Smooth muscle cell (in vitro differentiated cells): ENCODE data around the gene ATRN. TPM values are rescaled to one million over a fixed set of nuclear protein-coding genes. Genes with fewer than 3 reads are reported as not detected.
"Not testable (repeated sequence)": the region's sequence is repeated elsewhere in the genome, so short reads cannot be mapped to it uniquely, and the experiment has no call there.

Experiments used
- DNase-seq: peaks from one replicate; lab custom pipeline; 2025; ENCODE audit not compliant: unreplicated experiment; lab: John Stamatoyannopoulos, UW
- H2AFZ ChIP-seq: fragments of 200-600 bp; sonication (generic); 2 replicates; pipeline ENCODE4 v1.6.0; 2016; ENCODE audit warnings: antibody characterized with exemption, low read depth, mild to moderate bottlenecking
- H3F3A ChIP-seq: fragments of 200-600 bp; sonication (generic); 2 replicates; pipeline ENCODE4 v1.6.0; 2017; ENCODE audit warnings: antibody characterized with exemption, low read depth
- H3K27ac ChIP-seq: fragments of 200-600 bp; sonication (generic); 2 replicates; pipeline ENCODE4 v1.5.1; 2016; ENCODE audit warnings: low read depth, mild to moderate bottlenecking
- H3K27me3 ChIP-seq: fragments of 200-600 bp; sonication (generic); 2 replicates; pipeline ENCODE4 v1.6.1; 2016; ENCODE audit warnings: low read depth, mild to moderate bottlenecking
- H3K36me3 ChIP-seq: fragments of 200-600 bp; sonication (generic); 2 replicates; pipeline ENCODE4 v1.5.1; 2016; ENCODE audit warnings: low read depth
- H3K4me1 ChIP-seq: fragments of 200-600 bp; sonication (generic); 2 replicates; pipeline ENCODE4 v1.5.1; 2016; ENCODE audit warnings: low read depth
- H3K4me2 ChIP-seq: fragments of 200-600 bp; sonication (generic); 2 replicates; pipeline ENCODE4 v1.6.0; 2016; ENCODE audit warnings: mild to moderate bottlenecking
- H3K4me3 ChIP-seq: fragments of 200-600 bp; sonication (generic); 2 replicates; pipeline ENCODE4 v1.5.1; 2016; ENCODE audit warnings: mild to moderate bottlenecking
- H3K79me2 ChIP-seq: fragments of 200-600 bp; sonication (generic); 2 replicates; pipeline ENCODE4 v1.6.0; 2016; ENCODE audit warnings: low read depth, mild to moderate bottlenecking
- H3K9ac ChIP-seq: fragments of 200-600 bp; sonication (generic); 2 replicates; pipeline ENCODE4 v1.6.0; 2016; ENCODE audit warnings: low read depth
- H3K9me3 ChIP-seq: fragments of 200-600 bp; sonication (generic); replicated peaks from 2 replicates; pipeline ENCODE4 v1.5.1; 2016; ENCODE audit warnings: low read depth
- H4K20me1 ChIP-seq: fragments of 200-600 bp; sonication (generic); 2 replicates; pipeline ENCODE4 v1.6.0; 2016; ENCODE audit warnings: low read depth
- WGBS: methylation state at CpG from one replicate; pipeline ENCODE4 v1.1.7; 2016; ENCODE audit warnings: low lambda C conversion rate; 5-methylcytosine and 5-hydroxymethylcytosine counted together
- polyA plus RNA-seq: library from polyadenylated mRNA; unstranded; fragments of >200 nt; fragmentation: Nextera tagmentation; extraction: Ambion mirVana; gene quantifications from 2 replicates; pipeline ENCODE4 v1.2.1, GENCODE V29; 2016
- total RNA-seq: library from RNA; depleted of rRNA; stranded (reverse); fragments of >200 nt; gene quantifications from 2 replicates; pipeline ENCODE4 v1.2.3, GENCODE V29; 2014
- TF ChIP-seq, protein P1 (sequence below): fragments of 200-600 bp; sonication (generic); IDR thresholded peaks from 2 replicates; pipeline ENCODE4 v1.5.1; 2017; ENCODE audit warnings: borderline replicate concordance, mild to moderate bottlenecking, antibody characterized with exemption; ENCODE audit not compliant: insufficient read depth, poor library complexity, severe bottlenecking

ATRN gene
- total and polyA plus RNA-seq, 2 experiments from 2014 or later: 17.9 to 44.0 TPM

DNA sequence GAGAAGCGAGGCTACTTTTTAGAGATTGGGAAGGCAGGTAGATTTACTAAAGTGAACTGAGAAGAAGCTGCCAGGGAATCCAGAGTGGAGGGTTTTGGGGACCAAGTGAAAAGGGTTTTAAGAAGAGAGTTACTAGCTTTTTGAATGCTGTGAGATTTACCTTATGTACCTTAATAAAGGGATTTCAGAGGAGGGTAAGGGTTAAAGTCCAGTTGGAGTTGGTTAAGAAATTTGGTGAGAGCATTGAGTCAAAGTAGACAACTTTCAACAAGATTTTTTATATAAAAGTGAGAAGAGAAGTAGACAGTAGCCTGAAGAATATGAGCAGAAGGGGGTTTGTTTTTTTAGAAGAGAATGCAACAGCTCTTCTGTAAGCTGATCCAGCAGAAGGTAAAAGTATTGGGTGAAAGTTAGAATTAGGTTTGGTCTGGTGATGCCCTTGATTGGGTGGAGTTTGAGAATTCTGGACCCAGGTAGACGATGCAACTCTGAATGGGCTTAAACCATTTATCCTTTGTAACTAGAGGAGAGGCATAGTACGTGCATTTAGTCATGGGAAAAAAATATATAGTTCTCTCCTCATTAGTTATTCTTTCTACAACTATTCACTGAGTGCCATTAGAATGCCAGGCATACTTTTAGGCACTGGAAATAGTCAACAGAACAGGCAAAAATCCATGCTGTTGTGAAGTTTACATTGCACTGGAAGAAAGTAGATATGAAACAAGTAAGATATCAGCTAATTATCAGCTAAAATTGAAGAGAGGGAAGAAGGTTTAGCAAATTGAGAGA lies 44.8 kb downstream of the ATRN start:
- Histone ChIP-seq H3K27ac (no peak overlapping the region), H3K79me2 (peaks cover 21% of the 10 kb centered on the region), H3K4me3 (no peak overlapping the region), H3K4me2 (peak overlapping the region; percentile 61), H3K36me3 (no peaks in the 10 kb centered on the region), H3K9ac (no peak overlapping the region), H3K9me3 (no peaks in the 10 kb centered on the region), H3K27me3 (no peaks in the 10 kb centered on the region), H4K20me1 (peaks cover 17% of the 10 kb centered on the region), H3K4me1 (no peaks in the 10 kb centered on the region), H2AFZ (no peak overlapping the region), H3F3A (no peaks in the 10 kb centered on the region)
- TF ChIP-seq, protein P1, sequence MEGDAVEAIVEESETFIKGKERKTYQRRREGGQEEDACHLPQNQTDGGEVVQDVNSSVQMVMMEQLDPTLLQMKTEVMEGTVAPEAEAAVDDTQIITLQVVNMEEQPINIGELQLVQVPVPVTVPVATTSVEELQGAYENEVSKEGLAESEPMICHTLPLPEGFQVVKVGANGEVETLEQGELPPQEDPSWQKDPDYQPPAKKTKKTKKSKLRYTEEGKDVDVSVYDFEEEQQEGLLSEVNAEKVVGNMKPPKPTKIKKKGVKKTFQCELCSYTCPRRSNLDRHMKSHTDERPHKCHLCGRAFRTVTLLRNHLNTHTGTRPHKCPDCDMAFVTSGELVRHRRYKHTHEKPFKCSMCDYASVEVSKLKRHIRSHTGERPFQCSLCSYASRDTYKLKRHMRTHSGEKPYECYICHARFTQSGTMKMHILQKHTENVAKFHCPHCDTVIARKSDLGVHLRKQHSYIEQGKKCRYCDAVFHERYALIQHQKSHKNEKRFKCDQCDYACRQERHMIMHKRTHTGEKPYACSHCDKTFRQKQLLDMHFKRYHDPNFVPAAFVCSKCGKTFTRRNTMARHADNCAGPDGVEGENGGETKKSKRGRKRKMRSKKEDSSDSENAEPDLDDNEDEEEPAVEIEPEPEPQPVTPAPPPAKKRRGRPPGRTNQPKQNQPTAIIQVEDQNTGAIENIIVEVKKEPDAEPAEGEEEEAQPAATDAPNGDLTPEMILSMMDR: no peak
- no peak for DNase-seq
- WGBS: 62% methylated on average over 3 of the region's 3 CpGs

GRCh38 chr20:3521852-3522740 lies 51.3 kb downstream of the ATRN start:
- Histone ChIP-seq H3K27ac (no peak overlapping the region), H3F3A (no peaks in the 10 kb centered on the region), H3K4me2 (no peak overlapping the region), H4K20me1 (no peaks in the 10 kb centered on the region), H3K79me2 (peaks cover 3% of the 10 kb centered on the region), H3K9me3 (peaks cover 7% of the 10 kb centered on the region), H2AFZ (no peak overlapping the region), H3K4me3 (no peak overlapping the region), H3K27me3 (no peaks in the 10 kb centered on the region), H3K4me1 (no peaks in the 10 kb centered on the region), H3K9ac (no peak overlapping the region), H3K36me3 (no peaks in the 10 kb centered on the region)
- DNase-seq: no peak
- 95% methylated on average over 5 of the region's 5 CpGs for WGBS
- TF ChIP-seq, protein P1: no peak

- H3K79me2 ChIP-seq, H3K4me1 ChIP-seq, H3K4me2 ChIP-seq, H3K9ac ChIP-seq, H3K27ac ChIP-seq, H3F3A ChIP-seq, DNase-seq, H2AFZ ChIP-seq, H3K27me3 ChIP-seq, H3K4me3 ChIP-seq, H3K9me3 ChIP-seq, H3K36me3 ChIP-seq: not testable (repeated sequence)
- peaks cover 11% of the 10 kb centered on the region for H4K20me1 ChIP-seq
- over 99% methylated on average over 5 of the region's 5 CpGs for WGBS
Measured at GRCh38 chr20:3524696-3525095, 53.9 kb downstream of the ATRN start.

GRCh38 chr20:3532089-3532615 lies 61.3 kb downstream of the ATRN start:
- DNase-seq: no peak
- TF ChIP-seq, protein P1: no peak
- Histone ChIP-seq H3K27ac (no peak overlapping the region), H3K4me2 (no peak overlapping the region), H3K4me1 (no peaks in the 10 kb centered on the region), H3K27me3 (no peaks in the 10 kb centered on the region), H3K4me3 (no peak overlapping the region), H3K36me3 (no peaks in the 10 kb centered on the region), H3K9ac (no peak overlapping the region), H2AFZ (no peak overlapping the region), H4K20me1 (peaks cover 36% of the 10 kb centered on the region), H3F3A (no peaks in the 10 kb centered on the region), H3K9me3 (no peaks in the 10 kb centered on the region), H3K79me2 (peaks cover 14% of the 10 kb centered on the region)
- 94% methylated on average over 3 of the region's 3 CpGs for WGBS

- peaks cover 16% of the 10 kb centered on the region for H4K20me1 ChIP-seq
- not testable (repeated sequence) for H3K27ac ChIP-seq, H3F3A ChIP-seq, H3K9me3 ChIP-seq, H3K4me1 ChIP-seq, H3K4me2 ChIP-seq, DNase-seq, H3K27me3 ChIP-seq, H3K9ac ChIP-seq, H3K36me3 ChIP-seq, H2AFZ ChIP-seq, H3K79me2 ChIP-seq, H3K4me3 ChIP-seq
- WGBS: 94% methylated on average over 1 of the region's 1 CpG
Measured at GRCh38 chr20:3537733-3538132, 66.9 kb downstream of the ATRN start.
